Measurements from ENCODE around the gene CNTF.

Gene CNTF

GRCh38 chr11:58652726-58653280 lies 30.3 kb downstream of the CNTF start:
- Histone ChIP-seq H3K9me3 (ENCODE audit: control insufficient read depth, insufficient read depth, low read length) (no peaks in the 10 kb centered on the region), H3K9ac (ENCODE audit: low read depth, low read length) (no peak overlapping the region), H3K4me3 (ENCODE audit: low read depth, low read length) (no peak overlapping the region), H3K27me3 (ENCODE audit: control insufficient read depth, insufficient read depth, low read length) (peaks cover 5% of the 10 kb centered on the region), H3K4me1 (ENCODE audit: control insufficient read depth, insufficient read depth, low read length) (peaks cover 8% of the 10 kb centered on the region), H3K36me3 (ENCODE audit: control insufficient read depth, insufficient read depth, low read length) (no peaks in the 10 kb centered on the region)

GRCh38 chr11:58654079-58654907 lies 31.8 kb downstream of the CNTF start:
- Histone ChIP-seq H3K36me3 (ENCODE audit: control insufficient read depth, insufficient read depth, low read length) (no peaks in the 10 kb centered on the region), H3K4me1 (ENCODE audit: control insufficient read depth, insufficient read depth, low read length) (peaks cover 8% of the 10 kb centered on the region), H3K27me3 (ENCODE audit: control insufficient read depth, insufficient read depth, low read length) (peaks cover 5% of the 10 kb centered on the region)

GRCh38 chr11:58654908-58655296 lies 32.4 kb downstream of the CNTF start:
- Histone ChIP-seq H3K4me1 (ENCODE audit: control insufficient read depth, insufficient read depth, low read length) (peaks cover 8% of the 10 kb centered on the region), H3K9me3 (ENCODE audit: control insufficient read depth, insufficient read depth, low read length) (no peaks in the 10 kb centered on the region), H3K9ac (ENCODE audit: low read depth, low read length) (no peak overlapping the region), H3K27me3 (ENCODE audit: control insufficient read depth, insufficient read depth, low read length) (peaks cover 5% of the 10 kb centered on the region), H3K4me3 (ENCODE audit: low read depth, low read length) (no peak overlapping the region), H3K36me3 (ENCODE audit: control insufficient read depth, insufficient read depth, low read length) (no peaks in the 10 kb centered on the region)

More at GRCh38 chr11:58654079-58654907, 31.8 kb downstream of the CNTF start:
- no peaks in the 10 kb centered on the region for H3K9me3 ChIP-seq (ENCODE audit: control insufficient read depth, insufficient read depth, low read length)
- H3K9ac ChIP-seq (ENCODE audit: low read depth, low read length): no peak overlapping the region
- H3K4me3 ChIP-seq (ENCODE audit: low read depth, low read length): no peak overlapping the region

- H3K36me3 ChIP-seq (ENCODE audit: control insufficient read depth, insufficient read depth, low read length): no peaks in the 10 kb centered on the region
- H3K9me3 ChIP-seq (ENCODE audit: control insufficient read depth, insufficient read depth, low read length): no peaks in the 10 kb centered on the region
- H3K27me3 ChIP-seq (ENCODE audit: control insufficient read depth, insufficient read depth, low read length): peaks cover 5% of the 10 kb centered on the region
- H3K4me1 ChIP-seq (ENCODE audit: control insufficient read depth, insufficient read depth, low read length): peaks cover 8% of the 10 kb centered on the region
- H3K9ac ChIP-seq (ENCODE audit: low read depth, low read length): no peak overlapping the region
- H3K4me3 ChIP-seq (ENCODE audit: low read depth, low read length): no peak overlapping the region
Observed at GRCh38 chr11:58656348-58656747, 33.9 kb downstream of the CNTF start.

- Histone ChIP-seq H3K4me1 (ENCODE audit: control insufficient read depth, insufficient read depth, low read length) (no peaks in the 10 kb centered on the region), H3K9ac (ENCODE audit: low read depth, low read length) (no peak overlapping the region), H3K9me3 (ENCODE audit: control insufficient read depth, insufficient read depth, low read length) (no peaks in the 10 kb centered on the region)
Observed at GRCh38 chr11:58658623-58659022, 36.2 kb downstream of the CNTF start.

GRCh38 chr11:58659404-58659803 lies 36.9 kb downstream of the CNTF start:
- Histone ChIP-seq H3K9me3 (ENCODE audit: control insufficient read depth, insufficient read depth, low read length) (no peaks in the 10 kb centered on the region), H3K9ac (ENCODE audit: low read depth, low read length) (no peak overlapping the region), H3K4me3 (ENCODE audit: low read depth, low read length) (no peak overlapping the region), H3K36me3 (ENCODE audit: control insufficient read depth, insufficient read depth, low read length) (no peaks in the 10 kb centered on the region), H3K4me1 (ENCODE audit: control insufficient read depth, insufficient read depth, low read length) (no peaks in the 10 kb centered on the region), H3K27me3 (ENCODE audit: control insufficient read depth, insufficient read depth, low read length) (peaks cover 8% of the 10 kb centered on the region)

More at GRCh38 chr11:58658623-58659022, 36.2 kb downstream of the CNTF start:
- Histone ChIP-seq H3K36me3 (ENCODE audit: control insufficient read depth, insufficient read depth, low read length) (no peaks in the 10 kb centered on the region), H3K4me3 (ENCODE audit: low read depth, low read length) (no peak overlapping the region), H3K27me3 (ENCODE audit: control insufficient read depth, insufficient read depth, low read length) (peaks cover 8% of the 10 kb centered on the region)

- Histone ChIP-seq H3K27me3 (ENCODE audit: control insufficient read depth, insufficient read depth, low read length) (peaks cover 3% of the 10 kb centered on the region), H3K4me1 (ENCODE audit: control insufficient read depth, insufficient read depth, low read length) (no peaks in the 10 kb centered on the region), H3K36me3 (ENCODE audit: control insufficient read depth, insufficient read depth, low read length) (no peaks in the 10 kb centered on the region), H3K9ac (ENCODE audit: low read depth, low read length) (no peak overlapping the region), H3K4me3 (ENCODE audit: low read depth, low read length) (no peak overlapping the region), H3K9me3 (ENCODE audit: control insufficient read depth, insufficient read depth, low read length) (no peaks in the 10 kb centered on the region)
Observed at GRCh38 chr11:58659910-58660570, 37.6 kb downstream of the CNTF start.

GRCh38 chr11:58671983-58672633 lies 49.6 kb downstream of the CNTF start:
- Histone ChIP-seq H3K4me3 (ENCODE audit: low read depth, low read length) (no peak overlapping the region), H3K27me3 (ENCODE audit: control insufficient read depth, insufficient read depth, low read length) (no peaks in the 10 kb centered on the region), H3K9ac (ENCODE audit: low read depth, low read length) (no peak overlapping the region), H3K36me3 (ENCODE audit: control insufficient read depth, insufficient read depth, low read length) (no peaks in the 10 kb centered on the region), H3K9me3 (ENCODE audit: control insufficient read depth, insufficient read depth, low read length) (no peaks in the 10 kb centered on the region), H3K4me1 (ENCODE audit: control insufficient read depth, insufficient read depth, low read length) (no peaks in the 10 kb centered on the region)

- H3K4me3 ChIP-seq (ENCODE audit: low read depth, low read length): no peak overlapping the region
Observed at GRCh38 chr11:58674609-58675008, 52.1 kb downstream of the CNTF start.

More at GRCh38 chr11:58674609-58675008, 52.1 kb downstream of the CNTF start:
- Histone ChIP-seq H3K9me3 (ENCODE audit: control insufficient read depth, insufficient read depth, low read length) (no peaks in the 10 kb centered on the region), H3K4me1 (ENCODE audit: control insufficient read depth, insufficient read depth, low read length) (no peaks in the 10 kb centered on the region), H3K27me3 (ENCODE audit: control insufficient read depth, insufficient read depth, low read length) (no peaks in the 10 kb centered on the region), H3K36me3 (ENCODE audit: control insufficient read depth, insufficient read depth, low read length) (no peaks in the 10 kb centered on the region), H3K9ac (ENCODE audit: low read depth, low read length) (no peak overlapping the region)

Data from iPS-15b (cell line).